HG03103 (cell line): ENCODE data around the gene MEGF9.
"Not testable (repeated sequence)": the region's sequence is repeated elsewhere in the genome, so short reads cannot be mapped to it uniquely, and the experiment has no call there.

Experiments
- ATAC-seq: cut with Tn5 transposase; IDR thresholded peaks from one replicate; pipeline ENCODE4 v1.9.1; 2021; ENCODE audit warnings: low read depth; ENCODE audit not compliant: unreplicated experiment

Gene MEGF9

DNA sequence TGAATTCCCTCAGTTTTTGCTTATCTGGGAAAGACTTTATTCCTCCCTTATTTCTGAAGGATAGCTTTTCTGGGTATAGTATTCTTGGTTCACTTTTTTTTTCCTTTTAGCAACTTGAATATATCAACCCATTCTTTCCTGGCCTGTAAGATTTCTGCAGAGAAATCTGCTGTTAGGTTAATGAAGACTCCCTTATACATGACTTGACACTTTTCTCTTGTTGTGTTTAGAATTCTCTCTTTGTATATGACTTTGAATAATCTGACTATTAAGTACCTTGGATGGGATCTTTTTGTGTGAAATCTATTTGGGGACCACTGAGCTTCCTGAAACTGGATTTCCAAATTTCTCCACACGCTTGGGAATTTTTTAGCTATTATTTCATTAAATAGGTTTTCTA, 79.3 kb downstream of the MEGF9 start:
- no peak for ATAC-seq

GRCh38 chr9:120630333-120630732, 83.9 kb downstream of the MEGF9 start:
- ATAC-seq: no peak

- ATAC-seq: not testable (repeated sequence)
Measured at GRCh38 chr9:120628925-120629497, 85.3 kb downstream of the MEGF9 start.

DNA sequence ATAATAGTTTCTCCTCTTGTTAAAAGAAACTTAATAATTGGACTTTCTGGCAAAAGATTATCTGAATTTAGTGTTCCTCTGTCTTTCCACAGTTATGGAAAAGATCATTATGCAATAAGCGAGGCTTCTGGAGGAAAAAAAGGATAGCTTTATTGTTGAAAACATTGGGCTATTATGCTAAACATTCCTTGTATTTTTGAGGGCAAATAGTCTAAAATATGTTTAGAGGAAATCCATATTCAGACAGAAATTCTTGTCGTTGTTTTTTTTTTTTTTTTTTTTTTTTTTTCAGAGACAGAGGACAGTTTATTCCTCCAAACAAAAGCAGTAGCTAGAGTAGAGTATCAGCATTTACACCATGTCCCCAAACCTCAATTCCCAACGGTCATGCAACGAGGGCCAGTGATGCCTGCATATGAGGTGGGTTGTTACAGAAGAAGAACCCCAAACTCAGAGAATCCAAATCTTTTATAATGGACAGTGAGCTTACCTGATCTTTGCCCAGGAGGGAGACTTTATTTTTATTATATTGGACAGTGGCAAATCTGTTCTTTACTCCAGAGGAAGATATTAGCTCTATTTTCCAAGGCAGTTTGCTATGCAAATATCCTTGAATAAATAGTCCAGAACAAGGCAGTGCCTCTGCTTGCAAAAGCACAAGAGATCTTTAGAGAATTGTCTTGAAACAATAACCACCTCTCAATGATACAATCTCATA, 85.9 kb downstream of the MEGF9 start:
- ATAC-seq: no peak

GRCh38 chr9:120627073-120627472, 87.2 kb downstream of the MEGF9 start:
- ATAC-seq: no peak

GRCh38 chr9:120626512-120626911, 87.8 kb downstream of the MEGF9 start:
- no peak for ATAC-seq

GRCh38 chr9:120625222-120625621, 89.0 kb downstream of the MEGF9 start:
- ATAC-seq: no peak

DNA sequence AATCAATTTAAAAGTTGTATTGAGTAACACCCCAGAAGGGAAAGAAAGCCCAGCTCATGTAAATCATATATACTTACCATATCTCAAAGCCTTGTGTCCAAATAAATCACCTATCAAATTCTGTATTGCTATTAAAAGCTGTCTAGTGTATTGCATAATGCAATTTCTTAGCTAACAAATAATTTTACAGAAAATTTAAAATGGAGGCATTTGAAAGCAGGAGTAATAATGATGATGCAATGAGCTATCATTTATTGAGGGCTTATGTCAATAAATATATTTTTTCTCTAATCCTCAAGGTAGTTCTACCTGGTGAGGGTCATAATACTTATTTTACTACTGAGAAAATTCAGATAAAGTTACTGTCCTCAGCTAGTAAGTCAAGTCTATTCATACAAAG, 91.5 kb downstream of the MEGF9 start:
- no peak for ATAC-seq

DNA sequence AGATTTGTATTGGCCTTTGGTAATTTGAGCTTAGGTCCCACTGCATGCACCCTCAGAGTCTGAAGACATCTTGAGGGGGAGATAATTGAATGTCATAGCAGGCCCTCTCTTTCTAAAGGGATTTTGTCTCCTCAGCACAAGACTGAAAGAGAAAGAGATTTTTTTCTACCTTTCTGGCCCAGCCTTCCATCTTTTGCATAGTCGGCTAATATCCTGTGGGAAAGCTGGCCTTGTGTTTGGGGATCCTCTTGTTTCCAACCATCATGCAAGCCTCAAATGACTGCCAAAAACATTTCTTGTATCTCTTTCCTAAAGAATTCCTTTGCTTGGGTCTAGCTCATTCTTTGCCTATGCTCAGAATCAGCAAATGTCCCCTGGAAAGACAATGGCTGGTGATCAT, 92.3 kb downstream of the MEGF9 start:
- no peak for ATAC-seq

DNA sequence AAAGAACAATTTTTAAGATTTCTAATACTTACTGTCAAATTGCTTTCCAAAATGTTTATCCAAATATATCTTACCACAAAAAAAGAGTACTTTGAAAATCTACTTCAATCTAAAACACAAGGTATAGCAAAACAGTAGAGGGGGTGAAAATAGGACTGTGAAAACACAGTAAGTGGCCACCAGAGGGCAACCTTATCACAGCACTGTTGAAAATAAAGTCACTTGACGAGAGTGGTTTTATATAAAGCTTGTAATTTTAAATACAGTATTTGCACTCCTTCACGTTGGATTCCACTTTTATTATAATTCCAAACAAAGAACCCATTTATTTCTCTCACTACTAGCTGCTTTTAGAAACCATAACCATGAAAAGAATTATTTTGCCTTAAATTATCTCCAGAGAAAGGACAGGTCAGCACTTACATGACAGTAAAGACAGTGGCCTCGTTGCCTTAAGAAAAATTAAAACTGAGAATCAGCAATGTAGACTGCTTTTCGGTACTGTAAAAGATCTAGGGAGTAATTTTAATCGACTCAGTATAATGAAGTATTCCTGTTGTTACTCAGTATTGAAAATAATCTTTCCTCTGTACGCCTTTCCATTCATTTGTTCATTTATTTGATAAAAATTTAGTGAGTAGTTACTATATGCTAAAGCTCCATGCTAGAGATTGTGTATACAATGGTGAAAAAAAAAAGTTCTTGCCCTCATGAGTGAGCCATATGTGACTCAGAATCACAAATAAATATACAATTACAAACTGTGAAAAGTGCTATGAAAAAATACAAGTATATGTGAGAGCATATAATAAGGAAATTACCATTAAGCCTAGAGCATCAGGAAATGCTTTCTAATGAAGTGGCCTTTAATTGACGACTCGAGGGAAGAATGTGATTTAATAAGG, 94.3 kb downstream of the MEGF9 start:
- no peak for ATAC-seq

GRCh38 chr9:120616966-120617935, 97.0 kb downstream of the MEGF9 start:
- ATAC-seq: no peak

DNA sequence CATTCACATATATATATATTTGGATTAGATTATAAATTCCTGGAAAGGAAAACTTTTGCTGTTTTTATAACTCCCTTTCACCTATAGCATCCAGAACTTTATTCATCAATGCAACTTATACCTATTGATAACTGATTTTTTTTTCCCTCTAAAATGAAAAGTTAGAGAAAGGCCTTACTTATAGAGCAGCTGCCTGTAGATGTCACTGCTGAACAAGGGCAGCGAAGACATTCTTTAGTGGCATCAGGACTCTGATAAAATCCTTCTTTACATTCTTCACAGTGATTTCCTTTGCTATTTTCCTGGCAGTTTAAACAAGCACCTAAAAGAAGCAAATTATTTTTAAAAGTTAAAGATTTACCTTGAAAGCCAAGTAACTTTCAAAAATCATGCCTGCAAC, 102.1 kb downstream of the MEGF9 start:
- no peak for ATAC-seq

DNA sequence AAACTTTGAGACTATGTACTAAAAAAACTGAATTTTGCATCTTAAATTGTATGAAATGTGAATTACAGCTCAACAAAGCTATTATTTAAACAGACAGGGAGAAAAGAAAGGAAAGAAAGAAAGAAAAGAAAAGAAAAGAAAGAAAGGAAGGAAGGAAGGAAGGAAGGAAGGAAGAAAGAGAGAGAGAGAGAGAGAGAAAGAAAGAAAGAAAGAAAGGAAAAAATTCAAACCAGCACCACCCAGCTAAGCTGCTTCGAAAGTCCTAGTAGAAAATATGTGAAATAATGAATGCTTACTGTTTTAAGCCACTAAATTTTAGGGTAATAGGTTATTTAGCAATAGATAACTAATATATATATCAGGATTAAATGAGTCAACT, 102.6 kb downstream of the MEGF9 start:
- ATAC-seq: no peak

DNA sequence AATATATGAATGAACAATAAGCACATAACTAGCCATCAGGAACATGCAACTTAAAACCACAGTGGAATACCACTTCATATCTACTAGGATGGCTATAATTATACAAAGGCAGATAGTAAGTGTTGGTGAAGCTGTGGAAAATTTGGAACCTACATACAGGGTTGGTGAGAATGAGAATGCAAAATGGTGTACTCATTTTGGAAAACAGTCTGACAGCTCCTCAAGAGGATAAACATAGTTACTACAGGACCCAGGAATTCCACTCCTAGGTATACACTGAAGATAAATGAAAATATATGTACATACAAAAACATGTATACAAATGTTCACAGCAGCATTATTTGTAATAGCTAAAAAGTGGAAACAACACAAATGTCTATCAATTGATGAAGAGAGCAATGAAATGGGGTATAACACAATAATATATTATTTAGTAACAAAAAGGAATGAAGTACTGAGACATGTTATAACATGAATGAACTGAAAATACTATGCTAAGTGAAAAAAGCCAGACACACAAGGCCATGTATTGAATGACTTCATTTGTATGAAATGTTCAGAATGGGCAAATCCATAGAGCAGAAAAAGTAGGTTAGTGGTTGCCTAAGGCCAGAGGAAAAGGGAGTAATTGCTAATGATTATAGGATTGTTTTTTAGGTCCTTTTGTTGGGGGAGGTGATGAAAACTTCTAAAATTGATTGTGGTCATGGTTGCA, 103.1 kb downstream of the MEGF9 start:
- ATAC-seq: no peak

- no peak for ATAC-seq
Measured at GRCh38 chr9:120609636-120610035, 104.6 kb downstream of the MEGF9 start.

- ATAC-seq: no peak
Measured at GRCh38 chr9:120608421-120608820, 105.8 kb downstream of the MEGF9 start.

DNA sequence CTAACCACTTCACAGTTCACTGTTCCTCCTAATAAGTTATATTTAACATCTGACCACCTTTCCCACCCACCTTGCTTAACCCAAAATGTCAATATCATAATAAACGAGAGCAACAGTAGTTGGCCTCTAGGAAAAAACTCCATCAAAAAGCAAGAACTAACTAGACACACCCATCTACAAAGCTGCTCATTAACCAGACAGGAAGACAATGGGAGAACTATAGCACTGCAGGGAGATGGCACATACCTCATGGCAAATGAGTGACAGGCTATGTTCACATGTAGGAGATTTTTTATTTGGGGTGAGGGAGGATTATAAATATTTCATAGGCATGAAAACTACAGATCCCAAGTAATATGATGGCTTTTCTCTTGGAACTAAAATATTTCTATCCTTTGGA, 110.7 kb downstream of the MEGF9 start:
- ATAC-seq: no peak

DNA sequence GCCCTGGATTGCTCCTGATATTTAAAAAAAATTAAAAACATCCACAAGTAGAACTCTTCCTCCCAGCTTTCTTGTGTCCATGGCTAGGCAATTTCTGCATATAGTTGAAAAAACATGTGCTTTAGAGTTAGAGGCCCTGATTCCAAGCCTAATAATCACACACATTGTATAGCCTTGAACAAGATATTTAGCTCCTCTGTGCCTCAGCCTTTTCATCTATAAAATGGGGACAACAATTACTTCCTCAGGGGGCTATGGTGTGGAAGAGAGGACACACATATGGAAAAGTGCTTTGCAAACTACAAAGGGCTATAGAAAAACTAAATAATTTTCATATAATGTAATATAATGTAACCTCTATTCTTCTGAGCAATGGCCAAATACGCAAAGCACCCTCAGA, 111.3 kb downstream of the MEGF9 start:
- ATAC-seq: no peak

- no peak for ATAC-seq
Measured at GRCh38 chr9:120593955-120594277, 120.4 kb downstream of the MEGF9 start.
